ELR (cell line): ENCODE data around the gene RASA3.

Source experiments
- DNase-seq: peaks from one replicate; pipeline ENCODE4 v3.0.0-alpha.2; 2015; ENCODE audit warnings: low read depth

RASA3 gene

GRCh38 chr13:113981194-113981605, 151.2 kb downstream of the RASA3 start:
- DNase-seq = no peak

GRCh38 chr13:113980489-113981064, 151.8 kb downstream of the RASA3 start:
- DNase-seq = no peak

- DNase-seq = no peak
Measured at GRCh38 chr13:113979791-113980471, 152.5 kb downstream of the RASA3 start.

GRCh38 chr13:113978741-113979481, 153.5 kb downstream of the RASA3 start:
- DNase-seq = no peak

- DNase-seq = no peak
Measured at GRCh38 chr13:113977976-113978375, 154.4 kb downstream of the RASA3 start.

- peak; percentile 78 for DNase-seq
Measured at GRCh38 chr13:113976711-113977684, 155.4 kb downstream of the RASA3 start.

GRCh38 chr13:113975416-113975815, 157.0 kb downstream of the RASA3 start:
- DNase-seq = no peak

- no peak for DNase-seq
Measured at GRCh38 chr13:113974304-113975281, 157.8 kb downstream of the RASA3 start.

GRCh38 chr13:113973218-113974164, 158.9 kb downstream of the RASA3 start, which contains the start of gene C13orf46:
Gene C13orf46 (minus strand): TSS chr13:113974076. CDS start chr13:113973997, 79 bp downstream.
- no peak for DNase-seq

- no peak for DNase-seq
Measured at GRCh38 chr13:113972451-113973217, 159.8 kb downstream of the RASA3 start.

GRCh38 chr13:113971471-113972231, 160.8 kb downstream of the RASA3 start:
- no peak for DNase-seq

GRCh38 chr13:113970810-113971470, 161.5 kb downstream of the RASA3 start:
- DNase-seq = no peak

- no peak for DNase-seq
Measured at GRCh38 chr13:113969973-113970611, 162.3 kb downstream of the RASA3 start.

- no peak for DNase-seq
Measured at GRCh38 chr13:113969311-113969972, 163.0 kb downstream of the RASA3 start.

- no peak for DNase-seq
Measured at GRCh38 chr13:113968463-113969310, 163.7 kb downstream of the RASA3 start.
